Keratinocyte (primary cell): Measurements from ENCODE around the gene DACH1.

Source experiments
- EZH2 ChIP-seq: IDR thresholded peaks from one replicate; pipeline ENCODE4 v1.6.1; 2012; ENCODE audit warnings: inconsistent platforms, mild to moderate bottlenecking, low read length, moderate library complexity
- TF ChIP-seq, protein P1 (sequence below), 3 experiments: IDR thresholded peaks in 1 of 3; conservative IDR thresholded peaks in 1 of 3; optimal IDR thresholded peaks in 1 of 3; 2 replicates in 2 of 3; 3 replicates in 1 of 3; pipeline versions ENCODE3 to v1.5.1; 2011; ENCODE audit warnings: low read length in 3 of 3, mild to moderate bottlenecking in 3 of 3, moderate library complexity in 2 of 3, control low read depth in 1 of 3, inconsistent platforms in 1 of 3; ENCODE audit not compliant: insufficient read depth in 2 of 3; ENCODE audit errors: extremely low read depth in 1 of 3

- TF ChIP-seq, protein P1, sequence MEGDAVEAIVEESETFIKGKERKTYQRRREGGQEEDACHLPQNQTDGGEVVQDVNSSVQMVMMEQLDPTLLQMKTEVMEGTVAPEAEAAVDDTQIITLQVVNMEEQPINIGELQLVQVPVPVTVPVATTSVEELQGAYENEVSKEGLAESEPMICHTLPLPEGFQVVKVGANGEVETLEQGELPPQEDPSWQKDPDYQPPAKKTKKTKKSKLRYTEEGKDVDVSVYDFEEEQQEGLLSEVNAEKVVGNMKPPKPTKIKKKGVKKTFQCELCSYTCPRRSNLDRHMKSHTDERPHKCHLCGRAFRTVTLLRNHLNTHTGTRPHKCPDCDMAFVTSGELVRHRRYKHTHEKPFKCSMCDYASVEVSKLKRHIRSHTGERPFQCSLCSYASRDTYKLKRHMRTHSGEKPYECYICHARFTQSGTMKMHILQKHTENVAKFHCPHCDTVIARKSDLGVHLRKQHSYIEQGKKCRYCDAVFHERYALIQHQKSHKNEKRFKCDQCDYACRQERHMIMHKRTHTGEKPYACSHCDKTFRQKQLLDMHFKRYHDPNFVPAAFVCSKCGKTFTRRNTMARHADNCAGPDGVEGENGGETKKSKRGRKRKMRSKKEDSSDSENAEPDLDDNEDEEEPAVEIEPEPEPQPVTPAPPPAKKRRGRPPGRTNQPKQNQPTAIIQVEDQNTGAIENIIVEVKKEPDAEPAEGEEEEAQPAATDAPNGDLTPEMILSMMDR (optimal IDR thresholded peaks at IDR 0.05 in 1 of 3, IDR thresholded peaks at IDR 0.05 in 1 of 3, conservative IDR thresholded peaks at IDR 0.05 in 1 of 3; ENCODE audit: extremely low read depth in 1 of 3, insufficient read depth in 2 of 3, low read length in 3 of 3) = no peak
- no peak for TF ChIP-seq EZH2
Observed at GRCh38 chr13:71578048-71578447, 289.0 kb downstream of the DACH1 start.
